Epithelial cell of proximal tubule (primary cell): ENCODE measurements around the gene EYA3. TPM values are rescaled to one million over a fixed set of nuclear protein-coding genes. Genes with fewer than 3 reads are reported as not detected.

Experiments used
- DNase-seq: peaks from one replicate; pipeline ENCODE4 v3.0.0-alpha.2; 2011; ENCODE audit warnings: low read depth
- H3K4me3 ChIP-seq: 2 replicates; pipeline ENCODE4 v1.5.1; 2011; ENCODE audit warnings: low read depth, mild to moderate bottlenecking, low read length
- total RNA-seq: library from RNA; depleted of rRNA; stranded (reverse); fragments of >200 nt; gene quantifications from 2 replicates; pipeline ENCODE4 v1.2.3, GENCODE V29; 2015
- TF ChIP-seq, protein P1 (sequence below): conservative IDR thresholded peaks from 2 replicates; pipeline ENCODE4 v1.5.1; 2012; ENCODE audit warnings: low read depth, mild to moderate bottlenecking, low read length

EYA3 gene, protein sequence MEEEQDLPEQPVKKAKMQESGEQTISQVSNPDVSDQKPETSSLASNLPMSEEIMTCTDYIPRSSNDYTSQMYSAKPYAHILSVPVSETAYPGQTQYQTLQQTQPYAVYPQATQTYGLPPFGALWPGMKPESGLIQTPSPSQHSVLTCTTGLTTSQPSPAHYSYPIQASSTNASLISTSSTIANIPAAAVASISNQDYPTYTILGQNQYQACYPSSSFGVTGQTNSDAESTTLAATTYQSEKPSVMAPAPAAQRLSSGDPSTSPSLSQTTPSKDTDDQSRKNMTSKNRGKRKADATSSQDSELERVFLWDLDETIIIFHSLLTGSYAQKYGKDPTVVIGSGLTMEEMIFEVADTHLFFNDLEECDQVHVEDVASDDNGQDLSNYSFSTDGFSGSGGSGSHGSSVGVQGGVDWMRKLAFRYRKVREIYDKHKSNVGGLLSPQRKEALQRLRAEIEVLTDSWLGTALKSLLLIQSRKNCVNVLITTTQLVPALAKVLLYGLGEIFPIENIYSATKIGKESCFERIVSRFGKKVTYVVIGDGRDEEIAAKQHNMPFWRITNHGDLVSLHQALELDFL
- total RNA-seq, result 18.1 and 22.2 TPM in 2 replicates

DNA sequence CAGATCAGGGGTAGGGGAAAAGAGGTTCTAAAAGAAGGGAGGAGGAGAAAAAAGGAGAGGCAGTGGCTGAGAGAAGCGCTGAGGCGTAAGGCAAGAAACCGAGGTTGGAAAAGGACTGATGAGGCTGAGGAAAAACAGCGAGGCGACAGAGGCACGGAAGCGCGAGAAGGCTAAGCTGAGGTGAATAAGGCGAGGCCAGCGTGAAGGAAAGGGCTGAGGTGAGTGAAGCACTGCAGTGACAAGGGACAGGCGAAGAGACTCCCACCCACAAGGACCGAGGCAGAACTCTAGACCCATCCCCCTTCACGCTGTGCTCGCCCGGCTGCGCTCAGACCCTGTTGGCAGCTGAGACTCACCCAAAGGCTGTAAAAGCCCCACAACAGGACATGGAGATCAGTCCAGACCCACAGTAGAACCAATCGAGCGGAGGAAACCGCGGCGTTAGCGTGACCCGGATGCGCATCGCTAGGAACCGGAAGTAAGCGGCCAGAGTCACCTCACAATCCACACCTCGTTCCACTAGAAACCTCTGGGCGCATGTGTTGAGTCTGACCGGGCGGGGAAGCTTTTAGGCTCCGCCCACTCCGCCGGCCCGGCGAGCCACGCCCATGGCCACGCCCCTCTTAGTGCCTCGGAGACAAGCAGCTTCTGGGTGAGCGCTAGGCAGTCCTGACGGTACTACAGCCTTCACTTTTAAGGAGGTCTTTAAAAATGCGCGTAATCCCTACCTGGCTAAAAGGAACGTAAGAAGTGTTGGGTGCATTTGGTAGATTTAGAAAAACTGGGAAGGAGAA is at the start of gene EYA3:
Gene EYA3, minus strand, starts transcription at position 443 of the 794 bp plus-strand sequence. CDS start 30,584 bp downstream, outside the sequence.
- TF ChIP-seq, protein P1, sequence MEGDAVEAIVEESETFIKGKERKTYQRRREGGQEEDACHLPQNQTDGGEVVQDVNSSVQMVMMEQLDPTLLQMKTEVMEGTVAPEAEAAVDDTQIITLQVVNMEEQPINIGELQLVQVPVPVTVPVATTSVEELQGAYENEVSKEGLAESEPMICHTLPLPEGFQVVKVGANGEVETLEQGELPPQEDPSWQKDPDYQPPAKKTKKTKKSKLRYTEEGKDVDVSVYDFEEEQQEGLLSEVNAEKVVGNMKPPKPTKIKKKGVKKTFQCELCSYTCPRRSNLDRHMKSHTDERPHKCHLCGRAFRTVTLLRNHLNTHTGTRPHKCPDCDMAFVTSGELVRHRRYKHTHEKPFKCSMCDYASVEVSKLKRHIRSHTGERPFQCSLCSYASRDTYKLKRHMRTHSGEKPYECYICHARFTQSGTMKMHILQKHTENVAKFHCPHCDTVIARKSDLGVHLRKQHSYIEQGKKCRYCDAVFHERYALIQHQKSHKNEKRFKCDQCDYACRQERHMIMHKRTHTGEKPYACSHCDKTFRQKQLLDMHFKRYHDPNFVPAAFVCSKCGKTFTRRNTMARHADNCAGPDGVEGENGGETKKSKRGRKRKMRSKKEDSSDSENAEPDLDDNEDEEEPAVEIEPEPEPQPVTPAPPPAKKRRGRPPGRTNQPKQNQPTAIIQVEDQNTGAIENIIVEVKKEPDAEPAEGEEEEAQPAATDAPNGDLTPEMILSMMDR, result no peak
- DNase-seq, result peak; percentile 83
- H3K4me3 ChIP-seq, result peak within 1 kb of the TSS; percentile 75

DNA sequence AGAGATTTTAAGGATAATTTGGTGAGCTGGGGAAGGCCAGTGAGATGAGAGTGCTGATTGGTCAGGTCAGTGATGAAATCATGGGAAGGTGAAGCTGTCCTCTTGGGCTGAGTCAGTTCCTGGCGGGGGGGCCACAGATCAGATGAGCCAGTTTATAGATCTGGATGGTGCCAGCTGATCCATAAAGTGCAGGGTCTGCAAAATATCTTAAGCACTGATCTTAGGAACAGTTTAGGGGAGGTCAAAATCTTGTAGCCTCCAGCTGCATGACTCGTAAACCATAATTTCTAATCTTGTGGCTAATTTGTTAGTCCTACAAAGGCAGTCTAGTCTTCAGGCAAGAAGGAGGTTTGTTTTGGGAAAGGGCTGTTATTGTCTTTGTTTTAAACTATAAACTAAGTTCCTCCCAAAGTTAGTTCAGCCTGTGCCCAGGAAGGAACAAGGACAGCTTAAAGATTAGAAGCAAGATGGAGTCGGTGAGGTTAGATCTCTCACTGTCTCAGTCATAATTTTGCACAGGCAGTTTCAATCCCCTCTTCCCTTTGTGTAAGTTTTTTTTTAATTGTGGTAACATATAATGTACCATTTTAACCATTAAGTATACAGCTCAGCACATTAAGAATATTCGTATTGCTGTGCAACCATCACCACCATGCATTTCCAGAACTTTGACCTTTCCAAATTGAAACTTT is 48.7 kb upstream of the EYA3 start:
- DNase-seq, result no peak
- H3K4me3 ChIP-seq, result no peak overlapping the region
- TF ChIP-seq, protein P1, result no peak

DNA sequence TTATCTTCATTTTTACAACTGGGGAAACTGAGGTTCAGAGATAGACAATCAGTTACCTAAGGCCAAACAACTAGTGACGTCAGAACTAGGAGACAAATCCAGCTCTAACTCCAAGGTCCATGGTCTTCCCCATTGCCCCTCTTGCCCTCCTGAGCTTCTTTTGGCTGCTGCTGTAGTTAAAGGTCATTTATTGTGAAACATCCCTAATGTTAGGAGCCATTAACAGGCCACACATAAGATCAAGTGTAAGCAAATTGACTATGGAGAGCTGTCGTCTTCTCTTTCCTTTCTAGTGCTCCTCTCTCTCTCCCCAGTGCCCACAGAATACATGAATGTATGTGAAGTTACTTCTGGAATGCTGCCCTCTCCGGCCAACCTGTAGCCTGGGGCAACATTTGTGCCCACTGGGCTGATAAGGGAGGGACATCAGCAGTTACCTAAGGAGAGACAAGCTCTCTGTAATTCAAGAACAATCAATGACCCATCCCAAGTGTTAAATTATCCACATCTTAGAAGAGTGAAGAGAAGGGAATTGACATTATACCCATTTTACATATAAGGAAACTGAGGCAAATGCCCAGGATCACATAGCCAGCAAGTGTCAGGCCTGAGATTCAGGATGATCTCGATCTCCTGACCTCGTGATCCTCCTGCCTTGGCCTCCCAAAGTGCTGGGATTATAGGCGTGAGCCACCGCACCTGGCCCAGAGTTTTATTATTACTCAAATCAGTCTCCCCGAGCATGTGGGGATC is 47.9 kb upstream of the EYA3 start:
- DNase-seq, result no peak
- TF ChIP-seq, protein P1, result no peak
- no peak overlapping the region for H3K4me3 ChIP-seq

DNA sequence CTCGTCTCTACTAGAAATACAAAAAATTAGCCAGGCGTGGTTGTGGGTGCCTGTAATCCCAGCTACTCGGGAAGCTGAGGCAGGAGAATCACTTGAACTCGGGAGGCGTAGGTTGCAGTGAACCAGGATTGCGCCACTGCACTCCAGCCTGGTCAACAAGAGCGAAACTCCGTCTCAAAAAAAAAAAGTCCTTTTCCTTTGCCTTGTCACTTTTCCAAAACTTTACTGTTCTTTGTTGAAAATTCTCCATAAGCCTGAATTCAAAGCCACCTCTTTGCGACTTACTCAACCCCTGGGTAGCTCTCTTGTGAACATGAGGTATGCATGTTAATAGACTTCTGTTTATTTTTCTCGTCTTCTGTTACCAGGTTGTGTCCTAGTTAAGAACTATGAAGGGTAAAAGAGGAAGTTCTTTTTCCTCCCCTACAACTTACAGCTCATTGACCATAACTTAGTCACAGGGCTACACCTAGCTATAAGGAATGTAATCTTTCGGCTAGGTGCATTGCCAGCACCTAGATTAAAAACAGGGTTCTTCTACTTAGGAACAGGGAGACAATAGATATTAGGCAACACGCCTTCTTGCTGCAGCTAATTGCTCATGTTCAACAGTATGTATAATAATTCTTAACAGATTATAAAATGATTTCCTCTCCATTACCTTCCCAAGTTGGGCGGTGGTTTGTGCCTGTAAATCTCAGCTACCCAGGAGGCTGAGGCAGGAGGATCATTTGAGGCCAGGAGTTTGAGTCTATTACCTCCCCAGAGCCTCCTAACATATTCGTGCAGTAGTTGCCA is 47.2 kb upstream of the EYA3 start:
- peak; percentile 92 for DNase-seq
- TF ChIP-seq, protein P1, result no peak

DNA sequence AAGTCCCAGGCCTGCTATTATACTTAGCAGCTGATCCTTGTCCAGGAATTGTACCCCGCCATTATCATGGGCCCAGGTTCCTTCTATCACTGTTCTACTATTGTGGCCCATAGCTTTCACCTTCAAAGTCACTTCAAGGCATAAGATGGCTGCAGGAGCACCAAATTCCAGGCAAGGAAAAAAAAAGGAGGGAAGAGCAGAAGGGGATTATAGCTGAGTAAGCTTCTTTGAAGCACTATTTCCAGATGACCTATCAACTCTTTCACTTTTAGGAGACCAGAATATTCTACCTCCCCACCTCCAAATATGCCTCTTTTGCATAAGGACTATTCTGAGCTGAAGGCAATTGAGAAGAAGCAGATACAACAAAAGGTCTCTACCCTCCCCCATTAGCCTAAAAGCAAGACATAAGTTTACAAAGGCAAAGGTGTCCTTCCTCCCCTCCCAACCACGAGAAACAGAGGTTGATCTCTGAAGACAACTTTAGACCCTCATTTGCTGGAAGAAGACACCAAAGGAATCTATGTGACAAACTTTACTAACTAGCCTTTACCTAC is 46.3 kb upstream of the EYA3 start:
- DNase-seq, result no peak
- H3K4me3 ChIP-seq, result no peak overlapping the region
- TF ChIP-seq, protein P1, result no peak

More for the DNA sequence above, 47.2 kb upstream of the EYA3 start:
- H3K4me3 ChIP-seq, result no peak overlapping the region
